GM18867 (cell line): ENCODE measurements around the gene SEMA3F.
"Not testable (repeated sequence)": the region's sequence is repeated elsewhere in the genome, so short reads cannot be mapped to it uniquely, and the experiment has no call there.

ENCODE experiments used
- ATAC-seq: cut with Tn5 transposase; IDR thresholded peaks from one replicate; pipeline ENCODE4 v1.9.1; 2021; ENCODE audit warnings: mild to moderate bottlenecking, moderate library complexity; ENCODE audit not compliant: unreplicated experiment

The SEMA3F gene

GRCh38 chr3:50207359-50208042 is 52.4 kb downstream of the SEMA3F start:
- ATAC-seq = no peak

GRCh38 chr3:50208677-50209344 is 53.7 kb downstream of the SEMA3F start:
- no peak for ATAC-seq

- no peak for ATAC-seq
Observed at GRCh38 chr3:50210176-50210509, 55.0 kb downstream of the SEMA3F start.

GRCh38 chr3:50210510-50211367 is 55.6 kb downstream of the SEMA3F start:
- no peak for ATAC-seq

- ATAC-seq = not testable (repeated sequence)
Observed at GRCh38 chr3:50211368-50211717, 56.2 kb downstream of the SEMA3F start.

GRCh38 chr3:50211930-50212329 is 56.8 kb downstream of the SEMA3F start:
- ATAC-seq = no peak

- no peak for ATAC-seq
Observed at GRCh38 chr3:50212502-50212901, 57.4 kb downstream of the SEMA3F start.

- no peak for ATAC-seq
Observed at GRCh38 chr3:50212971-50213370, 57.8 kb downstream of the SEMA3F start.

GRCh38 chr3:50213373-50213772 is 58.2 kb downstream of the SEMA3F start:
- ATAC-seq = no peak

GRCh38 chr3:50214824-50215223 is 59.7 kb downstream of the SEMA3F start:
- ATAC-seq = no peak

- ATAC-seq = no peak
Observed at GRCh38 chr3:50215529-50215928, 60.4 kb downstream of the SEMA3F start.

- no peak for ATAC-seq
Observed at GRCh38 chr3:50217681-50218080, 62.6 kb downstream of the SEMA3F start.

GRCh38 chr3:50218448-50218847 is 63.3 kb downstream of the SEMA3F start:
- no peak for ATAC-seq

GRCh38 chr3:50219285-50219684 is 64.2 kb downstream of the SEMA3F start:
- no peak for ATAC-seq

GRCh38 chr3:50220109-50220508 is 65.0 kb downstream of the SEMA3F start:
- no peak for ATAC-seq

GRCh38 chr3:50221051-50221410 is 65.9 kb downstream of the SEMA3F start:
- ATAC-seq = no peak

- no peak for ATAC-seq
Observed at GRCh38 chr3:50221411-50222168, 66.5 kb downstream of the SEMA3F start.

GRCh38 chr3:50222169-50222528 is 67.0 kb downstream of the SEMA3F start:
- ATAC-seq = no peak

- no peak for ATAC-seq
Observed at GRCh38 chr3:50224639-50225038, 69.5 kb downstream of the SEMA3F start.

GRCh38 chr3:50226888-50227389 is 71.8 kb downstream of the SEMA3F start:
- ATAC-seq = no peak
